HepG2 (cell line): ENCODE data around the gene GDPD5. TPM values are rescaled to one million over a fixed set of nuclear protein-coding genes. Genes with fewer than 3 reads are reported as not detected.

Experiments
- ATAC-seq: fragments of 200-7000 bp; cut with Tn5 transposase; 3 replicates; pipeline ENCODE4 v1.9.1; 2020; ENCODE audit warnings: mild to moderate bottlenecking, moderate library complexity
- BruUV-seq: library from RNA; stranded (reverse); fragments of 400-500 nt; replicated peaks from 2 replicates; lab custom pipeline; 2021; lab: Mats Ljungman, UMichigan
- CTCF ChIA-PET: fragments of 300-600 bp; formaldehyde crosslinking; extraction: SDS; loops from one replicate; lab custom pipeline; 2021; ENCODE audit warnings: low total read pairs, inconsistent platforms, low intra/inter-chr PET ratio; lab: Yijun Ruan, JAX
- POLR2A ChIA-PET: fragments of 350-600 bp; sonication (Branson Sonifier 250); formaldehyde crosslinking; loops from one replicate; lab custom pipeline; 2020; ENCODE audit warnings: antibody characterized with exemption, inconsistent platforms; lab: Yijun Ruan, JAX
- DNase-seq: peaks from one replicate; pipeline ENCODE4 v3.0.0-alpha.2; 2015; ENCODE audit warnings: low spot score
- FAIRE-seq: peaks from 3 replicates; lab custom pipeline; 2011; peaks lifted over from hg19 to GRCh38; lab: Jason Lieb, UNC
- H2AFZ ChIP-seq: one replicate; pipeline ENCODE4 v1.6.1; 2011; ENCODE audit warnings: low read length, inconsistent platforms
- H3K27ac ChIP-seq: fragments of 300-600 bp; 3 replicates; pipeline ENCODE4 v1.8.0; 2011; ENCODE audit warnings: mixed run types, mild to moderate bottlenecking, mixed read lengths, low read length, inconsistent platforms; ENCODE audit not compliant: insufficient read depth; ENCODE audit errors: extremely low read length
- H3K27me3 ChIP-seq, 2 experiments: fragments of 200-600 bp in 1 of 2; 2 replicates in 1 of 2; 3 replicates in 1 of 2; pipeline versions ENCODE4 v1.6.0 to v1.8.0; 2011; ENCODE audit warnings: low read length in 2 of 2, mild to moderate bottlenecking in 2 of 2, moderate library complexity in 2 of 2, inconsistent platforms in 1 of 2; ENCODE audit not compliant: insufficient read depth in 2 of 2, control insufficient read depth in 1 of 2
- H3K36me3 ChIP-seq, 2 experiments: fragments of 200-600 bp in 1 of 2; replicated peaks in 1 of 2; 2 replicates in 1 of 2; 3 replicates in 1 of 2; pipeline versions ENCODE4 v1.5.1 to v1.8.0; 2011; ENCODE audit warnings: low read length in 2 of 2, inconsistent platforms in 1 of 2; ENCODE audit not compliant: insufficient read depth in 2 of 2, control insufficient read depth in 1 of 2
- H3K4me1 ChIP-seq: 2 replicates; pipeline ENCODE4 v1.5.1; 2012; ENCODE audit warnings: low read length, inconsistent platforms; ENCODE audit not compliant: insufficient read depth
- H3K4me2 ChIP-seq: 2 replicates; pipeline ENCODE4 v1.6.0; 2011; ENCODE audit warnings: low read depth, low read length, inconsistent platforms
- H3K4me3 ChIP-seq, 3 experiments: fragments of 200-600 bp in 1 of 3; sonication (generic), shearing (Covaris generic) in 1 of 3; replicated peaks in 1 of 3; 2 replicates each; pipeline ENCODE4 v1.5.1; 2011 to 2016; ENCODE audit warnings: low read length in 3 of 3, inconsistent platforms in 2 of 3, low read depth in 2 of 3, mild to moderate bottlenecking in 2 of 3, control low read depth in 1 of 3, mixed read lengths in 1 of 3; ENCODE audit not compliant: insufficient read depth in 1 of 3
- H3K79me2 ChIP-seq: one replicate; pipeline ENCODE4 v1.6.1; 2011; ENCODE audit warnings: low read length, inconsistent platforms; ENCODE audit not compliant: insufficient read depth
- H3K9ac ChIP-seq: 2 replicates; pipeline ENCODE4 v1.6.0; 2011; ENCODE audit warnings: mild to moderate bottlenecking, low read depth, low read length, inconsistent platforms; ENCODE audit not compliant: insufficient read depth
- H3K9me3 ChIP-seq: 2 replicates; pipeline ENCODE4 v1.5.1; 2012; ENCODE audit warnings: mild to moderate bottlenecking, low read length
- H4K20me1 ChIP-seq: 2 replicates; pipeline ENCODE4 v1.6.0; 2011; ENCODE audit warnings: inconsistent platforms, mild to moderate bottlenecking, low read length, moderate library complexity; ENCODE audit not compliant: insufficient read depth
- AKNA ChIP-seq: sonication (generic); formaldehyde crosslinking; IDR thresholded peaks from 2 replicates; pipeline ENCODE4 v1.4.0; 2020; ENCODE audit warnings: missing genetic modification reagents, borderline replicate concordance
- CSRNP1 ChIP-seq: sonication (generic); formaldehyde crosslinking; IDR thresholded peaks from 2 replicates; pipeline ENCODE4 v1.8.1; 2023; ENCODE audit warnings: mild to moderate bottlenecking, missing genetic modification reagents
- MAZ ChIP-seq, 2 experiments: sonication (generic) in 1 of 2; formaldehyde crosslinking in 1 of 2; IDR thresholded peaks; 2 replicates each; pipeline versions ENCODE4 v1.5.0 to v1.6.1; 2012 to 2020; ENCODE audit warnings: low read depth in 2 of 2, mild to moderate bottlenecking in 2 of 2, borderline replicate concordance in 1 of 2, improper control_type of control experiment in 1 of 2, low read length in 1 of 2, missing genetic modification reagents in 1 of 2, moderate library complexity in 1 of 2
- PAWR ChIP-seq: sonication (generic); formaldehyde crosslinking; IDR thresholded peaks from 2 replicates; pipeline ENCODE4 v1.4.0; 2020; ENCODE audit warnings: missing genetic modification reagents, mild to moderate bottlenecking, borderline replicate concordance
- ZKSCAN1 ChIP-seq: fragments of 150-350 bp; IDR thresholded peaks from 2 replicates; pipeline ENCODE4 v1.6.1; 2014; ENCODE audit warnings: low read length
- ZNF414 ChIP-seq: sonication (generic); formaldehyde crosslinking; IDR thresholded peaks from 2 replicates; pipeline ENCODE4 v1.5.0; 2020; ENCODE audit warnings: missing genetic modification reagents
- WGBS: methylation state at CpG from one replicate; pipeline ENCODE4 v1.1.6; 2017; ENCODE audit warnings: low lambda C conversion rate; 5-methylcytosine and 5-hydroxymethylcytosine counted together
- in situ Hi-C: cut with HindIII; loops from 2 replicates; pipeline ENCODE4 v1.10.0; 2017; ENCODE audit warnings: low pct_unique_long_range_greater_than_20kb; ENCODE audit not compliant: extremely low pct_ligation_motif_present
- intact Hi-C: fragments of 100-400 bp; cut with micrococcal nuclease; formaldehyde crosslinking; loops from one replicate; pipeline ENCODE4 v1.10.0; 2022; ENCODE audit not compliant: unreplicated experiment
- polyA plus RNA-seq, 8 experiments: library from polyadenylated mRNA; depleted of rRNA in 3 of 8; stranded (reverse) in 7 of 8; unstranded in 1 of 8; fragments of >200 nt; fragmentation: Illumina TruSeq in 4 of 8; extraction: Trizol in 4 of 8; gene quantifications; 2 replicates each; pipeline versions ENCODE4 v1.2.1 to v1.2.3, GENCODE V29; 2011 to 2016; ENCODE audit warnings: low read depth in 4 of 8, missing spikeins in 1 of 8, mixed read lengths in 1 of 8; ENCODE audit not compliant: insufficient read depth in 1 of 8
- total RNA-seq, 5 experiments: library from RNA; depleted of rRNA; stranded (reverse); fragments of >200 nt; fragmentation: Illumina TruSeq; extraction: Trizol; gene quantifications; 2 replicates each; pipeline ENCODE4 v1.2.3, GENCODE V29; 2016; ENCODE audit warnings: low read depth in 1 of 5

Gene GDPD5
- total and polyA plus RNA-seq, 2 of the 13 experiments (the other 11 are each of a cell fraction or from before 2014, with no cell fraction given), result 55.0 to 67.5 TPM

- no peak for ATAC-seq
- intact Hi-C loops (no loop called here), in situ Hi-C loops (no loop called here)
- FAIRE-seq, result no peak
- Histone ChIP-seq H3K4me3 (no peak overlapping the region), H3K9me3 (no peaks in the 10 kb centered on the region), H3K27me3 (no peaks in the 10 kb centered on the region; a peak in 1 of 5 replicates), H3K9ac (no peak overlapping the region), H3K79me2 (peaks cover 27% of the 10 kb centered on the region), H3K4me2 (no peak overlapping the region), H4K20me1 (no peaks in the 10 kb centered on the region), H3K4me1 (peaks cover 33% of the 10 kb centered on the region), H2AFZ (no peak overlapping the region), H3K36me3 (peaks cover 19 to 47% of the 10 kb centered on the region in 2 experiments), H3K27ac (no peak overlapping the region)
- TF ChIP-seq CSRNP1 (CRISPR knock-in tag) (no peak), ZKSCAN1 (no peak), MAZ (IDR thresholded peaks at IDR 0.05; ENCODE audit: borderline replicate concordance, low read depth, low read length) (no peak), MAZ (CRISPR knock-in tag; IDR thresholded peaks at IDR 0.05; ENCODE audit: low read depth) (no peak), PAWR (CRISPR knock-in tag) (no peak), AKNA (CRISPR knock-in tag) (no peak), ZNF414 (no peak)
- no peak for DNase-seq
- BruUV-seq, result no TSS peak
- 98% methylated on average over 6 of the region's 6 CpGs for WGBS
- CTCF ChIA-PET, result no interaction called here
- POLR2A ChIA-PET, result no interaction called here
These were observed 42.2 kb upstream of the GDPD5 start for GRCh38 chr11:75567971-75568370.
